Trophoblast cell (in vitro differentiated cells and primary cell): ENCODE data around the gene AFTPH.

Experiments
- DNase-seq, 2 donors: peaks; one replicate each; pipeline ENCODE4 v3.0.0-alpha.2; 2016
- H2AFZ ChIP-seq: 2 replicates; pipeline ENCODE4 v1.6.1; 2013; ENCODE audit warnings: low read length, moderate library complexity, mild to moderate bottlenecking; ENCODE audit not compliant: insufficient read depth, poor library complexity
- H2AK5ac ChIP-seq: 2 replicates; pipeline ENCODE4 v1.6.1; 2013; ENCODE audit warnings: mild to moderate bottlenecking, low read length
- H2BK120ac ChIP-seq: 2 replicates; pipeline ENCODE4 v1.6.1; 2013; ENCODE audit warnings: low read length, mild to moderate bottlenecking, moderate library complexity; ENCODE audit not compliant: insufficient read depth, poor library complexity
- H2BK12ac ChIP-seq: 2 replicates; pipeline ENCODE4 v1.6.1; 2013; ENCODE audit warnings: mild to moderate bottlenecking, low read length, moderate library complexity
- H2BK5ac ChIP-seq: 2 replicates; pipeline ENCODE4 v1.6.1; 2013; ENCODE audit warnings: low read length, low read depth, moderate library complexity, mild to moderate bottlenecking; ENCODE audit not compliant: poor library complexity
- H3K14ac ChIP-seq: 2 replicates; pipeline ENCODE4 v1.6.1; 2013; ENCODE audit warnings: mild to moderate bottlenecking, low read length
- H3K18ac ChIP-seq: 2 replicates; pipeline ENCODE4 v1.6.1; 2013; ENCODE audit warnings: mild to moderate bottlenecking, low read length
- H3K23ac ChIP-seq: 2 replicates; pipeline ENCODE4 v1.6.1; 2013; ENCODE audit warnings: low read length
- H3K27ac ChIP-seq: 2 replicates; pipeline ENCODE4 v1.5.1; 2013; ENCODE audit warnings: low read depth, mild to moderate bottlenecking, inconsistent platforms, low read length, moderate library complexity
- H3K27me3 ChIP-seq: 2 replicates; pipeline ENCODE4 v1.6.1; 2013; ENCODE audit warnings: inconsistent platforms, mild to moderate bottlenecking, low read length, moderate library complexity; ENCODE audit not compliant: insufficient read depth
- H3K36me3 ChIP-seq, 2 experiments: 1 replicate in 1 of 2; 2 replicates in 1 of 2; pipeline ENCODE4 v1.6.1; 2013; ENCODE audit warnings: low read length in 2 of 2, mild to moderate bottlenecking in 2 of 2, moderate library complexity in 1 of 2; ENCODE audit not compliant: insufficient read depth in 2 of 2, control insufficient read depth in 1 of 2
- H3K4ac ChIP-seq: 2 replicates; pipeline ENCODE4 v1.6.1; 2013; ENCODE audit warnings: low read depth, mild to moderate bottlenecking, low read length, moderate library complexity
- H3K4me1 ChIP-seq, 2 experiments: 1 replicate in 1 of 2; 2 replicates in 1 of 2; pipeline ENCODE4 v1.6.1; 2013; ENCODE audit warnings: low read length in 2 of 2, mild to moderate bottlenecking in 2 of 2, moderate library complexity in 1 of 2; ENCODE audit not compliant: insufficient read depth in 2 of 2, control insufficient read depth in 1 of 2
- H3K4me2 ChIP-seq: 2 replicates; pipeline ENCODE4 v1.6.1; 2013; ENCODE audit warnings: inconsistent platforms, mild to moderate bottlenecking, low read length, moderate library complexity
- H3K4me3 ChIP-seq: 2 replicates; pipeline ENCODE4 v1.5.1; 2013; ENCODE audit warnings: mild to moderate bottlenecking, low read depth, low read length, inconsistent platforms
- H3K79me1 ChIP-seq: one replicate; pipeline ENCODE4 v1.6.1; 2013; ENCODE audit warnings: low read length
- H3K79me2 ChIP-seq: 2 replicates; pipeline ENCODE4 v1.6.1; 2013; ENCODE audit warnings: low read length, mild to moderate bottlenecking; ENCODE audit not compliant: control insufficient read depth, insufficient read depth, poor library complexity
- H3K9ac ChIP-seq: 2 replicates; pipeline ENCODE4 v1.6.1; 2013; ENCODE audit warnings: mild to moderate bottlenecking, low read length
- H3K9me3 ChIP-seq: 2 replicates; pipeline ENCODE4 v1.6.1; 2013; ENCODE audit warnings: low read depth, mild to moderate bottlenecking, control low read depth, inconsistent platforms, low read length; ENCODE audit not compliant: insufficient read depth
- H4K12ac ChIP-seq: 2 replicates; pipeline ENCODE4 v1.6.1; 2013; ENCODE audit warnings: low read depth, mild to moderate bottlenecking, low read length, moderate library complexity
- H4K8ac ChIP-seq: 2 replicates; pipeline ENCODE4 v1.6.1; 2013; ENCODE audit warnings: low read depth, mild to moderate bottlenecking, low read length, moderate library complexity
- H4K91ac ChIP-seq: one replicate; pipeline ENCODE4 v1.6.1; 2013; ENCODE audit warnings: low read depth, mild to moderate bottlenecking, low read length, moderate library complexity
- WGBS: extraction: QIAGEN DNeasy Blood & Tissue Kit; methylation state at CpG from one replicate; pipeline ENCODE4 v1.1.7; 2013; ENCODE audit warnings: missing lambda C conversion rate; ENCODE audit not compliant: insufficient read length, insufficient coverage; ENCODE audit errors: extremely low coverage; 5-methylcytosine and 5-hydroxymethylcytosine counted together

Gene AFTPH

GRCh38 chr2:64514008-64514407, 10.1 kb upstream of the AFTPH start:
- H3K27me3 ChIP-seq, result no peaks in the 10 kb centered on the region
- H3K23ac ChIP-seq, result no peak overlapping the region
- H3K79me1 ChIP-seq, result no peaks in the 10 kb centered on the region
- no peak overlapping the region for H4K12ac ChIP-seq
- no peak overlapping the region for H2BK12ac ChIP-seq
- peak; percentile 4 to 77 for DNase-seq
- no peak overlapping the region for H3K4me2 ChIP-seq
- H2BK5ac ChIP-seq, result no peak overlapping the region
- no peak overlapping the region for H2AK5ac ChIP-seq
- H3K9me3 ChIP-seq, result no peaks in the 10 kb centered on the region
- H2AFZ ChIP-seq, result no peak overlapping the region
- H3K4me1 ChIP-seq, result no peaks in the 10 kb centered on the region
- no peak overlapping the region for H3K9ac ChIP-seq
- no peak overlapping the region for H4K8ac ChIP-seq
- H3K79me2 ChIP-seq, result no peaks in the 10 kb centered on the region
- H3K36me3 ChIP-seq, result no peaks in the 10 kb centered on the region
- H2BK120ac ChIP-seq, result no peak overlapping the region
- no peak overlapping the region for H4K91ac ChIP-seq
- no CpG with 5 or more reads among the region's 1 CpG for WGBS
- no peak overlapping the region for H3K14ac ChIP-seq
- no peak overlapping the region for H3K18ac ChIP-seq
- H3K4me3 ChIP-seq, result no peak overlapping the region
- H3K27ac ChIP-seq, result no peak overlapping the region
- no peak overlapping the region for H3K4ac ChIP-seq

- DNase-seq, result no peak
- Histone ChIP-seq H3K79me1 (no peaks in the 10 kb centered on the region), H2BK5ac (no peak overlapping the region), H3K27ac (no peak overlapping the region), H3K4me1 (no peaks in the 10 kb centered on the region), H2BK12ac (no peak overlapping the region), H3K4me3 (no peak overlapping the region), H3K9ac (no peak overlapping the region), H3K27me3 (no peaks in the 10 kb centered on the region), H4K91ac (no peak overlapping the region), H3K4ac (no peak overlapping the region), H3K79me2 (no peaks in the 10 kb centered on the region), H3K9me3 (no peaks in the 10 kb centered on the region), H2AFZ (no peak overlapping the region), H2AK5ac (no peak overlapping the region), H3K4me2 (no peak overlapping the region), H4K8ac (no peak overlapping the region), H3K18ac (no peak overlapping the region), H4K12ac (no peak overlapping the region), H3K23ac (no peak overlapping the region), H3K36me3 (no peaks in the 10 kb centered on the region), H2BK120ac (no peak overlapping the region), H3K14ac (no peak overlapping the region)
- WGBS, result no CpG with 5 or more reads among the region's 3 CpGs
These were observed 9.0 kb upstream of the AFTPH start for GRCh38 chr2:64515086-64515485.

GRCh38 chr2:64516651-64517510, 7.2 kb upstream of the AFTPH start:
- Histone ChIP-seq H2AK5ac (no peak overlapping the region), H3K14ac (no peak overlapping the region), H2BK120ac (no peak overlapping the region), H3K4me1 (no peaks in the 10 kb centered on the region), H3K79me2 (no peaks in the 10 kb centered on the region), H4K91ac (no peak overlapping the region), H3K4me2 (no peak overlapping the region), H3K18ac (no peak overlapping the region), H2BK5ac (no peak overlapping the region), H4K12ac (no peak overlapping the region), H2BK12ac (no peak overlapping the region), H3K27me3 (no peaks in the 10 kb centered on the region), H3K9ac (no peak overlapping the region), H3K4ac (no peak overlapping the region), H3K27ac (no peak overlapping the region), H2AFZ (no peak overlapping the region), H3K9me3 (no peaks in the 10 kb centered on the region), H3K23ac (peak overlapping the region; percentile 61), H4K8ac (no peak overlapping the region), H3K4me3 (no peak overlapping the region), H3K79me1 (no peaks in the 10 kb centered on the region), H3K36me3 (no peaks in the 10 kb centered on the region)
- DNase-seq, result peak in 1 of 2 donors; percentile 18
- WGBS, result no CpG with 5 or more reads among the region's 7 CpGs

GRCh38 chr2:64517511-64517884, 6.6 kb upstream of the AFTPH start:
- Histone ChIP-seq H3K4me2 (no peak overlapping the region), H3K79me2 (no peaks in the 10 kb centered on the region), H3K79me1 (no peaks in the 10 kb centered on the region), H3K14ac (no peak overlapping the region), H3K4ac (no peak overlapping the region), H4K8ac (no peak overlapping the region), H3K27ac (no peak overlapping the region), H2BK12ac (no peak overlapping the region), H3K18ac (no peak overlapping the region), H2BK5ac (no peak overlapping the region), H2AK5ac (no peak overlapping the region), H4K91ac (no peak overlapping the region), H3K4me3 (no peak overlapping the region), H3K27me3 (no peaks in the 10 kb centered on the region), H2AFZ (no peak overlapping the region), H3K9me3 (no peaks in the 10 kb centered on the region), H3K4me1 (no peaks in the 10 kb centered on the region), H3K23ac (no peak overlapping the region), H3K9ac (no peak overlapping the region), H4K12ac (no peak overlapping the region), H3K36me3 (no peaks in the 10 kb centered on the region), H2BK120ac (no peak overlapping the region)
- no peak for DNase-seq
